Measurements from ENCODE around the gene CDC37.
"Not testable (repeated sequence)": the region's sequence is repeated elsewhere in the genome, so short reads cannot be mapped to it uniquely, and the experiment has no call there.

The CDC37 gene

GRCh38 chr19:10412257-10412977 is 9.1 kb upstream of the CDC37 start:
- Histone ChIP-seq H3K4me3 (ENCODE audit: low read depth, low read length) (no peak overlapping the region), H3K36me3 (replicated peaks) (no peaks in the 10 kb centered on the region), H3K27me3 (replicated peaks) (no peaks in the 10 kb centered on the region), H3K27ac (no peak overlapping the region)
- in situ Hi-C loops (cut with HindIII; ENCODE audit: low pct_ligation_motif_present, low sequenced_read_pairs): no loop called here
- no peak for TF ChIP-seq CTCF (IDR thresholded peaks at IDR 0.05; ENCODE audit: low read depth, low read length, missing control alignments)
- DNase-seq: no peak

- H3K27me3 ChIP-seq (replicated peaks); H3K36me3 ChIP-seq (replicated peaks); DNase-seq; H3K4me3 ChIP-seq (ENCODE audit: low read depth, low read length); H3K27ac ChIP-seq; in situ Hi-C loops (cut with HindIII; ENCODE audit: low pct_ligation_motif_present, low sequenced_read_pairs): not testable (repeated sequence)
Observed at GRCh38 chr19:10411224-10411623, 7.9 kb upstream of the CDC37 start.

- in situ Hi-C loops (cut with HindIII; ENCODE audit: low pct_ligation_motif_present, low sequenced_read_pairs): no loop called here
Observed at GRCh38 chr19:10408511-10409283, 5.4 kb upstream of the CDC37 start.

DNA sequence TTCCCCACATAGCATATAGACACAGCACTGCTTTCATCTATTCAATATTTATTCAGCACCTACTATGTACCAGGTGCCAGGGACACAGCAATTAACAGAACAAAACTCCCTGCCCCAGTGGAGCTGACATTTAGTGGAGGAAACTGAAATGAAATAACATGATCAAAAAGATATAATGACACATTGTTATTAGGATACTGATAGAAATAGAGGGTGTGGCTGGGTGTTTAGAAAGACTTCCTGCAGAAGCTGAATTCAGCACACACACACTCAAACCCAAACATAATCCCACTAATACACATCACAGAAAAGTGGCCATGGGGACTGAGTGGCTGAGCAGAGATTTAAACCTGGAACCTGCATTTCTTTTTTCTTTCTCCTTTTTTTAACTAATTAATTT is 3.8 kb upstream of the CDC37 start:
- Histone ChIP-seq H3K27ac (no peak overlapping the region), H3K36me3 (replicated peaks) (no peaks in the 10 kb centered on the region), H3K4me3 (ENCODE audit: low read depth, low read length) (no peak overlapping the region), H3K27me3 (replicated peaks) (no peaks in the 10 kb centered on the region)
- DNase-seq: no peak
- no peak for TF ChIP-seq CTCF (IDR thresholded peaks at IDR 0.05; ENCODE audit: low read depth, low read length, missing control alignments)
- in situ Hi-C loops (cut with HindIII; ENCODE audit: low pct_ligation_motif_present, low sequenced_read_pairs): no loop called here

More at GRCh38 chr19:10408511-10409283, 5.4 kb upstream of the CDC37 start:
- H3K36me3 ChIP-seq (replicated peaks): no peaks in the 10 kb centered on the region
- H3K4me3 ChIP-seq (ENCODE audit: low read depth, low read length): no peak overlapping the region
- DNase-seq: no peak
- no peak overlapping the region for H3K27ac ChIP-seq
- TF ChIP-seq CTCF (IDR thresholded peaks at IDR 0.05; ENCODE audit: low read depth, low read length, missing control alignments): no peak
- no peaks in the 10 kb centered on the region for H3K27me3 ChIP-seq (replicated peaks)

DNA sequence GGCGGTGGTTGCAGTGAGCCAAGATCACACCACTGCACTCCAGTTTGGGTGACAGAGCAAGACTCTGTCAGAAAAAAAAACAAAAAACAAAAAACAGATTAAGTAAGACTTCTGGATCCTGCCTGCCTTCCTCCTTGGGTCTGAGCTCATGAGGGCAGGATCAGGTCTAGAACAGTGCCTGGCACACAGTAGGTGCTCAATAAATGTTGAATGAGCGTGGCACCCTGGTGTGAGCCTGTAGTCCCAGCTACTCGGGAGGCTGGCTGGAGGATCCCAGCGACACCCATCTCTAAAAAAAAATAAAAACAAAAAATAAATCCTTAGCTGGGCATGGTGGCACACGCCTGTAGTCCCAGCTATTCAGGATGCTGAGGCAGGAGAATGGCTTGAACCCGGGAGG is 2.8 kb upstream of the CDC37 start:
- no peak overlapping the region for H3K4me3 ChIP-seq (ENCODE audit: low read depth, low read length)

More for the DNA sequence above, 2.8 kb upstream of the CDC37 start:
- Histone ChIP-seq H3K27me3 (replicated peaks) (no peaks in the 10 kb centered on the region), H3K27ac (no peak overlapping the region), H3K36me3 (replicated peaks) (peaks cover 3% of the 10 kb centered on the region)
- TF ChIP-seq CTCF (IDR thresholded peaks at IDR 0.05; ENCODE audit: low read depth, low read length, missing control alignments): no peak
- in situ Hi-C loops (cut with HindIII; ENCODE audit: low pct_ligation_motif_present, low sequenced_read_pairs): no loop called here
- no peak for DNase-seq
